Forelimb muscle (tissue), 1 donor: ENCODE data around the gene YKT6. TPM values are rescaled to one million over a fixed set of nuclear protein-coding genes. Genes with fewer than 3 reads are reported as not detected.
A peak's percentile ranks its signal among the peaks of the same experiment; 100 is the strongest.

Experiments used
- DNase-seq: peaks from one replicate; pipeline ENCODE4 v3.0.0-alpha.2; 2013; ENCODE audit warnings: low read depth
- polyA plus RNA-seq: library from polyadenylated mRNA; unstranded; fragments of 120-200 nt; gene quantifications from one replicate; pipeline ENCODE4 v1.2.1, GENCODE V29; 2013; ENCODE audit not compliant: insufficient read length

Gene YKT6
- polyA plus RNA-seq, 1 donor: 74.5 TPM

DNA sequence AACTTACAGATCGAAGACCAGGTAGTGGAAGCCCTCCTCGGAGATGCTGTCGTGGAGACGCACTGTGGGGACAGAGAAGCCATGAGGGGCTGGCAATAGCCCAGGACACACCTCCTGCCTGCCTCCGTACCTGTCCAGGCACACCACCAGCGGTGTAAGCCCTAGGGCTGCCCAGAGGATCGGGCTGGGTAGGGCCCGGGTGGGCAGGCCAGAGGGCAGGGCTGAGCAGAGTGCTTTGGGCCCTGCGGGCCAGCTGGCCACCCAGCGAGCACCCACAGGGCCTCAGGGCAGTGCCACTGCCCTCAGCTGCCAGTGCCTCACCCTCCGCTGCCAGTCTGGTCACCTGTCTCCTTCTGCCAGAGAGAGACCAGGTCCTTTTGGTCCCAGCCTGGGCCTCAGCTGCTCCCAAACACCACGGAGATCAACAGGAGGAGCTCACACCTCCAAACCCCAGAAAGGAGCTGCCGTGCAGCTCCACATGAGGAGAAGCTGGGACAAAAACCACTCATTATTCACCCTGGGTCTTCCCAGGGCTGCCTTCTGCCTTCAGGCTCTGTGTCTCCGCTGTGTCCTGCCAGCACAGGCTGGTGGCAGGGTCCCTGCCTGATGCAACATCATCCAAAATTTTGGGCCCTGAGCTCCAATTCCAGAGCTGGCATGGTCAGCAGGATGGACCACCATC, 58.2 kb downstream of the YKT6 start:
- DNase-seq: no peak

DNA sequence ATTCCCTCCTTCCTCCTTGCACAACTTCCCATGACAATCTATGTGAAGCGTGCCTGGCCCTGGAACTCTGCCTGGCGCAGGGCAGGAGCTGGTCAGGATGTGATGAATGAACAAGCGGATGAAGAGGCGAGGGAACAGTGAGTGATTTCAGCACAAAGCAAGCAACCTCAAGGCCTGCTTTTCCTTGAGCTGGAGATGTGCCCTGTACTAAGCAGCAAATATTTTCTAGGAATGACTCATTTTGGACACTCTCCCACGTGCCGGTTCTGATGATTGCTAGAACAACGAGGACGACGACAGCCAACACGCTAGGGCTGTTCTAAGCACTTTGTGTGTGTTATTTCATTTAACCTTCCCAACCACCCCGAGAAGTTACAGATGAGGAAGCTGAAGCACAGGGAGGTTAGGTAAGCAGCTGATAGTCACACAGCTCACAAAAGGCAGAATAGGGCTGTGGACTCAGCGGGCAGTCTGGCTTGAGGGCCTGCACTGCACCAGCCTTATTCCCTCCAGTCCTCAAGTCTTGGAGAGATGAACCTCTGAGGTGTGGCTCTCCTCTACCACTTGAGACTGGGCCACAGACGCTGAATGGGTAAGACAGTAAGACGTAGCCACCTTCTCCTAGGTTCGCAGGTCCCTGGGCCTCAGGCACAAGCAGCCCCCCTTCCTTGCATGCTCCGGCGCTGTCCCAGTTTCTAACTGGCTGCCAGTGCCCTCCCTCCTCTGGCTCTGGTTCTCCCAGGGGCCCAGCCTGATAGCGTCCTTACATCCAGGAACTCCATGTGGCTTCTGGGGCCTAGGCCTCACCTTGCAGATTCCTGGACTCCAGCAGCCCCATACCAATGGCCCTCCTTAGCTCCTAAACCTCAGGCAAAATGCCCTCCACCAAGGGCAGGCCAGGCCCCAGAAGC, 59.0 kb downstream of the YKT6 start:
- DNase-seq: peak; percentile 70

DNA sequence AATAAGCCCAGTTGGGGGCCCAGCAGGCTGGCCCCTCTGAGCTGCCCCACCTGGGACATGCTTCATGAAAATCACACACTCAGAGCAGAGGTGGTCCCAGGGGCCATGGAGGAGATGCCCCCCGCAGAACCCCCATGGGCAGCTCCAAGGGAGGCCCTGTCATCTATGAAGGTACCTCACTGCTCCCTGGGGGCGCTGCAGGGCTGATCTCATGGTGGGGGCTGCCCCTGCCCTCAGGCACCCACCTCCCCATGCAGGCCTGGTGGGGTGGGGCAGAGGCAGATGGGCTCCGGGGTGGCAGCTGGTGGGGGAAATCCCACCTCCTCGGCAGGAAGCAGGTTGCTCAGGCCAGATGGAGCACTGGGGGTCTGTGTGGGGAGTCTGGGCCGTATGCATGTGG, 60.5 kb downstream of the YKT6 start:
- no peak for DNase-seq

DNA sequence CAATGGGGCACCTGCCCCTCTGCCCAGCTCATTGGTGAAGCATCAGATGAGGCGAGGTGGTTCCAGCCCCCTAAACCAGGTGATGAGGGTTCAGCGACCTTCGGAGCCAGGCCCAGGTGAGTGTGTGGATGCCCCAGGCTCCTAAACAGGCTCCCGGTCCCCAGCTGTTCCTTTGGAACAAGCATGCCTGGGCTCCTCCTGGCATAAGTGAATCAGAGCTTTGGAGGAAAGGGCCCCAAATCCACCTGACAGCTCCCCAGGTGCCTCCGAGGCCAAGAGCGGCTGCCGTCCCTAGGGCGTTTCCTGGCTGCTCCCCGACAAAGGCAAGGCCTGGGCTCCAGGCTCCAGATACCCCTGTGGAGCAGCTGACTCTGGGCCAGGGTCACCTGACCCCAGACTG, 61.3 kb downstream of the YKT6 start:
- no peak for DNase-seq

DNA sequence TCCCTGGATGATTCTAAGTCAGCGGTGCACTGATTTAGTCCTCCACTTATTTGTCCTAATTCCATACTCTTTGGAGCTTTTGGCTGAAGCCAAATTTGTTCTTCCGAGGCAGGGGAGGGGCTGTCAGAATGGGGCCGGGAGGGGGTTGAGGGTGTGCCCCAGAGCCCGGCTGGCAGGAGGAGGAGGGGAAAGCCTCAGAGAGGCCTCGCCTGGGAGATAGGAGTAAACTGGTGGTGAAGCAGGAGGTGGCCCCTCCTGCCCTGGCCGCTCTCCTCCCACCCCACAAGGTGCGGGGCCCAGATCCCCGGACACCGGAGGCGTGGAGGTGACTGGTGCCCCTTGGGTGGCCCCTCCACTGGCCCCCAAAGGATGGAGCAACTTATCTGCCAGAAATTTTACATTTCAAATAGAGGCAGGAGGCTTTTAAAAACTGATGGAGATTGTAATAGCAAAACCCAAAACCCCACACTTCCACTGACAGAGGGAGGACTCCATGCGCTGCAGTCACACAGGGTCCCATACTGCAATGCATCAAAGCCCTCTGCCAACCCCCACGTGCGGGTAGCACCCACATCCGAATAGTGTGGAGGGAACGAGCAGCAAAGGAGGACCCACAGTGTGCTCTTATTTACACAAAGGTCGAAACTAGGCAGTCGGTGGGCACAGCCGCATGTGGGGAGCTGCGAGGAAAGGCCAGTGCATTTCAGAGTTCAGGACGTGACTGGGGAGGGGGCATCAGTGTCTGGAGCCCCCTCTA, 62.7 kb downstream of the YKT6 start:
- no peak for DNase-seq

Other genes starting within 250 kb of the YKT6 start
- gene SPDYE1, start 203.1 kb upstream of the YKT6 start, polyA plus RNA-seq: 1.6 TPM
- gene DBNL, start 156.3 kb upstream of the YKT6 start, polyA plus RNA-seq: 37.0 TPM
- 366 TPM for gene PGAM2, start 135.4 kb upstream of the YKT6 start, polyA plus RNA-seq
- gene POLM, start 118.4 kb upstream of the YKT6 start, polyA plus RNA-seq: 17.0 TPM
- 65.4 TPM for gene AEBP1, start 96.6 kb upstream of the YKT6 start, polyA plus RNA-seq
- gene POLD2, start 77.4 kb upstream of the YKT6 start, polyA plus RNA-seq: 75.6 TPM
- gene MYL7, start 59.6 kb upstream of the YKT6 start, polyA plus RNA-seq: 7.0 TPM
- gene GCK, start 11.5 kb upstream of the YKT6 start, polyA plus RNA-seq: 5.0 TPM
- gene CAMK2B, start 124.6 kb downstream of the YKT6 start, polyA plus RNA-seq: 22.9 TPM